Right ventricle myocardium inferior (tissue), 1 donor: ENCODE measurements around the gene MAST4. TPM values are rescaled to one million over a fixed set of nuclear protein-coding genes. Genes with fewer than 3 reads are reported as not detected.
A peak's percentile ranks its signal among the peaks of the same experiment; 100 is the strongest.

ENCODE experiments used
- ATAC-seq: fragments of 200-7000 bp; cut with Tn5 transposase; one replicate; pipeline ENCODE4 v1.9.1; 2020; ENCODE audit warnings: mild to moderate bottlenecking, moderate library complexity
- DNase-seq: peaks from one replicate; pipeline ENCODE4 v3.0.0; 2021; ENCODE audit errors: missing footprints
- intact Hi-C: fragments of 100-400 bp; cut with DNase I; formaldehyde crosslinking; loops from one replicate; pipeline ENCODE4 v1.11.0; 2022
- total RNA-seq: library from RNA; stranded (reverse); fragmentation: NEBNext Ultra II Directional; extraction: Animal tissue kit (Norgen Biotek cat#: 25700); gene quantifications from one replicate; pipeline ENCODE4 v1.2.1, GENCODE V29; 2021
- donor health status: DM: no; HTN: yes; CAD: no; lungs with severe emphysema.

The MAST4 gene
- total RNA-seq, 1 donor from 2014 or later = 39.6 TPM

DNA sequence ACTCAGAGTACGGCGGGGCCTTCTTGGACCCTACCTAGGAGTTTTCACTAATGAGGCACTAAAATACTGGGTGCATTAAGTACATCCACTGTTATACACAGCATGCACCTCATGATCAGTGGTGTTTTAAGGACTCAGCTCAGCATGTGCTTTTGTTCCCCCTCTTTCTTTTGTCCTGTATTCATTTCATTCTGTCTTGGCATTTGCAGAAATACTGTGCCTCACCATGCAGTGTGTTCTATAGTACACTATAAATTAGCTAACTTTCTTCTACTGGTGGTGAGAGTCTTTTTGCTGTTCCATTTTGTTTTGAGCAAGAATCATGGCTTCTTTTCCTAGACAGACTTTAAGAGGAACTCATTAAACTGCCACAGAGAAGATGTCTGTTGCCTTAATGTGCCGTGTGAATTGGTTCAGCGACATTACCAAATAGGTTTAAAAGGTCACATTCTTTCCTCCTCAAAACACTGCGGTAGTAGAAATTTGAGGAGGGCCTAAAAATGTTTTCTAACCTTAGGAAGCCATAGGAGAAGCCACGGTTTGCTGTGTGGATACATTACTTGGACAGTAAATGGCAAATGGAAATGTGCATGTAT is 276.6 kb downstream of the MAST4 start:
- ATAC-seq (no peak), DNase-seq (no peak)
- intact Hi-C loops = no loop called here

DNA sequence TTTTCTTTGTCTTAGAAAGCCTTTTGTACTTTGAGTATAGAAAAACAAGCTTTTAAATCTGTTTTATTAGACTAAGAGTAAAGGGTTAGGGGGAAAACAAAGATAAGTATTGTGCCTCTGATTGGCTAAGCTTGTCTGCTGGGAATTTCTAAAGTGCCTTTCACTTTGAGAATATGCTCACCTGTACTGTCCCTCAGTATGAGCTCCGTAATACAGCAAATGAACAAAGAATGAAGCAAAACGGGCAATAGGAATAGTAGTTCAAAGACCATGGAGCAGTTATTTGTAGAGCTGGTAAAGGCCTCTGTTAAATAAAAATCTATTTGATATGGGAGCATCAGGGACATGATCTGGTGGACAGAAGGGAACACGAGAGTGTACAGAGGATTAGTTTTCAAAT is 277.8 kb downstream of the MAST4 start:
- DNase-seq = no peak
- ATAC-seq = no peak
- intact Hi-C loops = no loop called here

DNA sequence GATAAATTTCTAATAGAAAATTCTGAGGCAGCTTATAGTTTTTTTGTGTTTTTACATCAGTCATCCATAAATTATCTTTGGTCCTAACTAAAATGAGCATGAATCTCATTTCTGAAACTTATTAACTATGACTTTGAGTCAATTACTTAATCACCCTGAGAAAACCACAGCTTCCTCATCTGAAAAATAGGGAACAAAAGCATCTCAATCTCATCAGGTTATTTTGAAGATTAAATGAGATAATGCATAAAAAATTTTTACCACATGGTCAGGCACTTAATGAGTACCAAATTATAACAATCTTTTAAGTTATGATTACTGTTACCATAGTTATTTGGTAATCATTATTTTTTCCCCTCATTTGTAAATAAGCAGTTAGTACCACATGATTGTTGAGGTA is 279.1 kb downstream of the MAST4 start:
- intact Hi-C loops = no loop called here
- ATAC-seq = no peak
- no peak for DNase-seq

DNA sequence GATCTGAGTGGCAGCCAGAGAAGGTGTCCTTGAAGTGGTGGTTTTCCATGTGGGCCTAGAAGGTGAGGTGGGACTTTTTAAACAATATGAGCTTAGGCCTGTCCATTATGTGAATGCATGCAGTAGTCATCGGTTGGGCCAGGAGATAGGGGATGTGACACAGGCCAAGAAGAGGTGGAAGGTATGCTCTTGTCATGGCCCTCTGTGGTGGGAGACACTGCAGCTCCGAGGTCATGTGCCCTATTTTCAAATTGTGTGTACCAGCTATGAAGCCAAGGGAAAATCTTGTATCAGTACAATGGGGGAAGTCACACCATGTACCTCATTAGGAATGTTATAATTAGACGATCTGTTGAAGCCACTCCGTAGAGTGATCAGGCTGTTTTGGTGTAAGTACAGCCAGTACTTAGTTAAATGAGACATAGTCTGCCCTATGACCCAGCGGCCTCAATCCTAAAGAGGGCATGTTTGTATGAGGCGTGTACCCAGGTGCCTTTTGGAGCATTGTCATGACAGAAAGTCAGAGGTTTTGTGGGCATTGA is 280.1 kb downstream of the MAST4 start:
- peak; percentile 78 for ATAC-seq
- intact Hi-C loops = no loop called here
- no peak for DNase-seq

DNA sequence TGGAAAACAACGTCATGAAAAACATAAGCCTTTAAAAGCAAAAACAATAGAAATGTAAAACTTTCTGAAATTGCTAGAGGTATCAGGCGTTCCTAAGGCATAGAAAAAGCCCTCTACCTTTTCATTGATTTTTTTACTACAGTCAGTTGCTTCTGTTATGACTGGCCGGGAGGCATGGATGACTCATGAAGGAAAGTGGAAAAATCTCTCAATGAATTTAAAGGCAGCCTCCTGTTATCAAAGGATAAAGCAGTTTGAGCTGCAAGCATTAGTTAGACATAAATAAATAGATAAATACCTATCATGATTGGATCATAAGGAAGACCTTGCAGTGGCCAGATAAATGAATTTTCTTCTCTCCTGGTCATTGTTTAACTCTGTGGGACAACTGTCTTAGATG is 281.6 kb downstream of the MAST4 start:
- intact Hi-C loops = no loop called here
- no peak for ATAC-seq
- DNase-seq = no peak

DNA sequence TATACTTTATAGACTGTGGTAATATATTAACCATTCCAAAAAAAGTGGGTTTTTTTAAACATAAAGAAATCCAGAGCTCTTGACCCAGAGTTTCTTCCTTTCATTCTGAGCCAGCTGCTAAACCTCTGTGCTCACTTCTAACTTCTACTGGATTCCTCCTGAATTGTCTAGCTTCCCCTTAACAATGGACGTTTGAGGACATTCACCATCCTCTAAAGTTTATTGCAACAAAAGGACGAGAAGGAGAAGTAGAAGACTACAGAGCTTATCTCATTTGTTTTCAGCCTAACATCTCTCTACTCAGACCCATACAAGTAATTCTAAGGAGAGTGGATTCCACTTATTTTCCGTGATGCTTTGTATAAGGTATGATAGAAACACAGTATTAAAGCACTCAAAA is 284.2 kb downstream of the MAST4 start:
- ATAC-seq (no peak), DNase-seq (no peak)
- intact Hi-C loops = no loop called here

DNA sequence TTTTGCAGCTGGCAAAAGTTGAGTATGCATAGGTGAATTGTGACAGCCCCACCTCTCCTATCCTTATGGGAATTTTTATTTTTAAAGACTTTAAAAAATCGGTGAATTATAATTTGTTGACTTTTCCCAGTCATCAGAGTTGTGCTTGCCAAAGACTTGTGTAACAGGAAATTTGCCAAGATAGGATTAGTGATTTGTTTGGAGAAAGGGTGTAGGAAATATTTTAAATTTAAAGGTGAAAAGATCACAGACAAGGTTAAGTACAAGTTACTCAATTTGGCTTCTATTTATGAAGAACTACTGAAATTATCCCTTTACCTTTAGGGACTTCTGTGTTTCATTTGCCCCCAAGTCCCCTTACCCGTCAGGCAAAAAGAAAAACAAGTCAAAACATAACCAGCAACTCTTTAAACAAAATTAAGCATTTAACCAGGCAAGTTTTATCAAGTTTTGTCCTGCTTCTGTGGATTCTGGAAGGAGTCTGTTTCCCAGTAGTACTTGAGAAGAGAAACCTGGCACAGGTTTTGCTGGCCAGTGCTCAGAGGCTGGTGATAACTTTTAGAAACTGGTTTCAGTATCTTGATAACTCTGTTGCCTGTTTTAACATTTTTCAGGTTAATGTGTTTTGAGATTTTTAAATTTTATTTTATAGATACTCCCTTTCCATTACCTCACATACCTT is 285.4 kb downstream of the MAST4 start:
- intact Hi-C loops = no loop called here
- DNase-seq = no peak
- ATAC-seq = peak; percentile 49

DNA sequence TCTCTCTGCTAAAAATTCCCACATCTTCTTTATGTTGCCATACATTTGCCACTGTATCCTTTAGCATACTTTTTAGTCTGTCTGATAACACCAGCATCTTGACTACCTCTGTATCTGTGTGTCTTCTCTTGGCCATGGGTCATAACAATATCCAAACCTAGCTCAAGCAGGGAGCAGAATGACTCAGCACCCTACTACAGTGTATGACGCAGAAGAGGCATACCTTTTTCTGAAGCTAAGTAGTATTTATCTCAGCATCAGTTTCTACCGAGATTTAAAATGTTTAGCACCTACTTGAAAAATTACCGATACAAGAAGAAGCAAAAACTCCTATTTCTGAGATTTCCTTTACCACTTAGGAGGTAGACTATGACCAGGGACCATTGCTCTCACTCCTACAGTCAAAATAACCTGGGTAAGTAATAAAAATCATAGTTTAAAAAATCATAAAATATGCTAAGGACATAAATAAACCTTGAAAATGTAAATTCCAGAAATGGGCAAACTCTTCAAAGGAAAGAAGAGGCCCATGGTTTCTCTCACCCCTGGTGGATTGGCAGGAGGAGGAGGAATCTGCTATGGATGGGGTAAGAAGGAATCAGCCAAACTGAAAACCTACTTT is 286.5 kb downstream of the MAST4 start:
- no peak for DNase-seq
- intact Hi-C loops = no loop called here
- no peak for ATAC-seq

DNA sequence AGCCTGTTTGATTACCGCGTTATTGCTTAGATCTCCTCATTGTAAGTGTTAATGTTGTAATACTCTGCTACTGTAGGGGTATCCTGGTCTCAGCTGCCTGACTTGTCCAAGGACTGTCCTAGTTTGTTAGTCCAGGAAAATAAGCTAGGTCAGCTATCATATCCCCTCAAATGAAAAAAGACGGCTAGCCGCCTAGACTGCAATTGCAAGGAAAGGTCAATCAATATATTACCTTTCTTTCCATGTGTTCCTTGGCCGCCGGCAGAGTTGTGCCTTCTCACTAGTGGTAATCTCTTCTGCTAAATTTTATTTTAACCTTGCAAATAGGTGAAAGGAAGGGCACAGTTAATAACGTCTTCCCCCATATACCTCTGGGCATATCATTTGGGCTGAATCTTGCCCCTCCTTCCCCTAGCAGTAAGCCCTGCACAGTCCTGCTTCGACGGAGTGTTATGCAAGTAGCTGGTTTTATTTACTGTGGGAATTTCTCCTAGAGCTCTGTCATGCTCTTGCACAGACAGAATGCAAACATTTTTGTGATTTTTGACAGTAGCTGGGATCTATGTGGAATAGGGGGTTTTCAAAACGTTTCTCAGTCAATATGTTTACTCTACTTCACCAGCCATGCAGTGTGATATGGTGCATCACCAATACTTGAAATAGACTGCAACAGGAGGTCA is 288.5 kb downstream of the MAST4 start:
- no peak for ATAC-seq
- DNase-seq = peak; percentile 50
- intact Hi-C loops = no loop called here

DNA sequence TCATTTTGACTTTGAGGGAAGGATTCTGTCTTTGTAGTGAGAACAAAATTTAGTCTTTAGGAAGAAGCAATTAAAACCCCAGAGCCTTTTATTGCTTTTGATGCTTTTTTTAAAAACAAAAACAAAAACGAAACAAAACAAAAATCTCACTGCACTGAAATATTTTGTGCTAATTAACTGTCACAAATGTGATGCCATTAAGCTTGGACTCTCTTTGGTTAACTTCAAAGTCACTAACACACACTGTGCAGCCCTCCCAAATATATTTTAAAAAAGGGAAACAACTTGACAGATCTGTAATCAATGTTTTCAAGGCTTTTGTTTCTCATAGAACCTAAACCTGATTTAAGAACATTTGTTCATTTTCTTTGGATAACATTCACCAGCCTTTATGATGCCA is 290.7 kb downstream of the MAST4 start:
- ATAC-seq (no peak), DNase-seq (no peak)
- intact Hi-C loops = no loop called here

DNA sequence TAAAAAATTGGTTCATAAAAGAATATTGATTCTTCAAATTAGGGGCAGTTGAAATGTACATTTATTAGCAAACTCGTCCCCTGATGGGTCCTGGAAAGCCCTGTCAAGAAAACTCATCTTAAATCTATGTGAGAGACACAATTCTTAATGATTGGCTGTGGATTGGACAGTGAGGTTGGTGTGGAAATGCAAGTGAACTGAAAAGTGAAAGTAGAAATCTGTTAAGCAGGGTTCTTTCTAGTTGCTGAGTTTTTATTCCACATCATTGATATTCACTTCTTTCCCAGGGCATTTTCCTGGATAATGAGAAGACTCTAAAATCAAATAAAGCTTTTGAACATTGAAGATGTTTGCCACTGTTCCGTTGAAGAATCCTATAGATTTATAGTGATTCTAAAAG is 292.4 kb downstream of the MAST4 start:
- ATAC-seq (no peak), DNase-seq (no peak)
- intact Hi-C loops = no loop called here

DNA sequence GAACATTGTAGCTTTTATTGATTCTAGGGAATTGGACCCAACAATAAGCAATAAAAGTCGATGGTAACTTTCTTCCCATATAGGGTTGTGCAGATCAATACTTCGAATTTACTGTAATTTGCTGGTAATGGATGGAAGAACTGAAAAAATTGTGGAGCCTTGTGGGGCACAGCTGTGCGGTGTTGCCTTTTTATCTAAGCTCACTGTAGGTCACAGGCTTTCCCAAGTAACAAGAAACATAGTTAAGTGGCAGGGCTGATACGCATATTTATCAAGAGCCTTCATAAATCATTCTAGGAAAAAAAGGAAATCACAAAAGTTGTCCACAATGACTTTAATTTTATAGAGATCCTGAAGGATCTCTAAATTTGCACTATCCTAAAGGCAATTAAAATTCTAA is 292.9 kb downstream of the MAST4 start:
- ATAC-seq = no peak
- intact Hi-C loops = no loop called here
- DNase-seq = no peak

DNA sequence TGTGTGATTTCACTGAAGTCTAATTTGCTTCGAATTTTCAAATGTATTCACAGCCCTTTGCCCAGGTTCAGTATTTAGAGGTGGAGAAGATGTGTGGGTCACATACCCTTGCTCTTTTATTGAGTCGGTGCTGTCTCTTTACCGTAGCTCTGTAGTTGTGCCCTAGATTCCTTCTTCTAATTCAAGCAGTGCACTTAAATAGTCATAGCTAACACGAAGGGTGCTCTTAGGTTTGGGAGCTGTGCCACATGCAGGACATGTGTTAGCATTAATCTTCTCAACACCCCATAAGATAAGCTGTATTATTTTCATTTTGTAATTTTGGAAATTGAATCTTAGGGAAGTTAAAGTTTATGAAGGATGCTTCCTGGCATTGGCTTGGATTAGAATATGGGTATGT is 293.3 kb downstream of the MAST4 start:
- ATAC-seq (peak; percentile 61), DNase-seq (no peak)
- intact Hi-C loops = no loop called here

DNA sequence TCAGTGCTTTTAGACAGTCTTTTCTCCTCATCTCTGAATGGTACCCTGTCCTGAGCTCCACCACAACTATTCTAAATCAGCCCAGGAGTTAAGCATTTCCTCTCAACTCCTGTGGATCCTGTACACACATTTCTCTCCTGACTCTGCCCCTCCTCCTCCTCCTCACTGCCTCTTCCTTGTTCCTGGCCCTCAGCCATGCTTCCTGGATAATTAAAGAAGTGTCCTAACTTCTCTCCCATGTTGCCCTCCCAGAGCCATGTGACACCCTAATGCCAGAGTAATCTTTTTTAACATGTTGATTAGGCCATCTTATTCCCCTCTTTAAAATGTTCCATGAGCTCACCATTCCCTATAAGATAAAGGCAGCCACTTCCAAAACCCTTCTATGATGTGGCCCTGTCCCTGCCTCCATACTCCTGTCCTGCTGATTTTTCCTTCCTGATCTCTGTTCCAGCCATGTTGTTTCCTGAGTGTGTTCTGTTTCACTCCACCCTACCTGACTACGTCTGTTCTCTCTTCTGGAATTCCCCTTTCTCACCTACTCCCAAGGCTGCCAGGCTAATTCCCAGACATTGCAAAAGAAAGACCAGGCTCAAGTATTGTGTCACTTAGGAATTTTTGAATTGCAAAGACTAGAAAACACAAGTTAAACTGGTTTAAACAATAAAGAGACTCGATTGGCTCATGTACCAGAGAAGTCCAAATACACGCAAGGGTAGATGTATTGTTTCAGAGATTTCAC is 295.2 kb downstream of the MAST4 start:
- no peak for DNase-seq
- intact Hi-C loops = loop anchor here (5.0 kb wide), 2 partner anchors 64 to 71 kb away; no protein-coding TSS in a partner anchor
- peak; percentile 68 for ATAC-seq

DNA sequence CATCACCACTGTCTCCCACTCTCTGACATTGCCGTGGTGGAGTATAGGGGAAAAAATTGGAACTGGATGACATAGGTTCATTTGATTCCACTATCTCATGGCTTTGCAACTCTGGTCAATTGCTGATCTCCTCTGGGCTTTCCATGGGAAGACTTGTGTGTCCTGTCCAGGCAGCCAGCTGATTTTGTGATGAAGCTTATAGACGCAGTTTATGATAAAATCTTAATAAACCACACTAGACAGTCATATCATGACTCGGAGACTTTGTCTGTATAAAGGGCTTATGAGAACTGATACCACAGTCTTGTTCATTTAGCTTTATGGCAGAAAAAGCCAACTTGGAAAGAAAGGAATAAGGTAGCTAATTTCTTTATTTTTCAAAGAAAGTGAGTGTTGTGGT is 296.5 kb downstream of the MAST4 start:
- DNase-seq (no peak), ATAC-seq (no peak)
- intact Hi-C loops = loop anchor here (5.0 kb wide), 2 partner anchors 65 to 70 kb away; no protein-coding TSS in a partner anchor

DNA sequence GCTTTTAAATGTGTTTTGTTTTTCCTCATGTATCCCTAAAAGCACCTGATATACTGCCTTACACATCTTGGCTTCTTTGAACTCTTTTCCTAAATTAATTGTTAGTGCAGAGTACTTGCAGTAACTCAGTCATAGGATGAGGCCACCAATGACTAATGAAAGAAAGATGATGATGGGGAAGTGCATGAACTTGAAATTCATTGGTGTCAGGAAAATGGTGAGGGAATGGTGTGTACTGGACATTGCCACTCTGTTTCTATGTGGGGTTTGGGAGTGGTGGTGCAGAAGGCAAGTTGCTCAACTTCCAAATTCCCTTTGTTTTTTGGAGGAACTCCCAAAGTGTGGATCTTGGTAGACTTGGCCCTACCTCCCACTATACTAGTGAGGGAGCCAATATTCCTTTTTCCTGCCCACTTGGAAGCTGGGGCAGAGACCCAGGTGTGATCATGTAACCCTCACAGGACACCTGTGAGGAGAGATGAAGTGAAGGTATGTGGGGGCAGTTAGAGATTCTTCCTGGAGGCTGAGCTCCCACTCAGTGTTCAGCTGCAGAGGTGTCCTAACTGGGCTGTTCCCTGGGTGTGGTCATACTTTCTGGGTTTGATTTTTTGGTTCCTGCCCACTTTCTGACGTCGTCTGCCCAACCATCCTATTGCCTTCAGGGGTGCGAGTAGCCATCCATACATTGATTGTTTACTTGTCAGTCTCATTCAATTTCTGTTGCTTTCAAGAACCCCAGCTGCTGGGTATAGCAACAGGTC is 298.5 kb downstream of the MAST4 start:
- DNase-seq (no peak), ATAC-seq (peak; percentile 11)
- intact Hi-C loops = loop anchor here (5.0 kb wide), 2 partner anchors 67 to 68 kb away; no protein-coding TSS in a partner anchor

DNA sequence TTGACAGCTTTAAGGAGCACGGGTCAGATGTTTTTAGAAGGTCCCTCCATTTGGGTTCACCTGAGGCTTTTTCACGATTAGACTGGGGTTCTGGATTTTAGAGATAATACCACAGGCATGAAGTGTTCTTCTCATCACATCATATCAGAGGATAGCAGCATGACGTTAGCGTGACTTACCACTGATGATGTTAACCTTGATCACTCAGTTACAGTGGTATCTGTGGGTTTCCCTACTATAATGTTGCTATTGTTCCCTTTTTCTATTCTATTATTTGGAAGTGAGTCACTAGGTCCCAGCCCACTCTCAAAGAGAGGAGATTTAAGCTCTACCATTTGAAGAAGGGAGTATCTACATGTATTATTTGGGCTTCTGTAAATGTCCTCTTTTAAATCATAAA is 300.0 kb downstream of the MAST4 start:
- no peak for ATAC-seq
- no peak for DNase-seq
- intact Hi-C loops = no loop called here

DNA sequence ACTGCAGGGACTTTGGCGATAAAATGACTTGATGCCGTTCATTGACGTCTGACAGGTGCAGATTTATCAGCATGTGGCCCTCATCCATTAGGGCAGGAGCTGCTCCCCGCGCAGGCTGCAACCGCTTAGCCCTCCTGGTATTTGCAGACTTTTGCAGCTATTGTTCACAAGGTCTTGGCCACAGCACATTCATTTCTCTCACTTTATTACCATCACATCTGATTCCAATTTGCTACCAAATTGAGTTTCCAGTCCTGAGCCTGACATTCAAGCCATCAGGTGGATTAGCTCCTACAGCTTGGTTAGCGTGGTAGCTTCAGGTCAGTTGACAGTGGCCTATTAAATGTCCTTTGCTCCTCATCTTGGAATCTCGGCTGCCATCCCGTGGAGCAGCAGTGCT is 301.2 kb downstream of the MAST4 start:
- intact Hi-C loops = no loop called here
- ATAC-seq (no peak), DNase-seq (no peak)
